ENCODE measurements around the gene FAM50A.
A peak's percentile ranks its signal among the peaks of the same experiment; 100 is the strongest.

GRCh38 chrX:154458116-154458953, 14.4 kb downstream of the FAM50A start, which contains the start of gene PLXNA3:
- TF ChIP-seq CTCF (IDR thresholded peaks at IDR 0.05) (no peak), POLR2AphosphoS5 (IDR thresholded peaks at IDR 0.05) (peak; percentile 14 to 23 (median 15)), POLR2A (IDR thresholded peaks at IDR 0.05) (no peak), EP300 (IDR thresholded peaks at IDR 0.05; ENCODE audit: low read depth) (no peak)
